ENCODE data around the gene ARID4B. TPM values are rescaled to one million over a fixed set of nuclear protein-coding genes. Genes with fewer than 3 reads are reported as not detected.

Gene ARID4B
- polyA plus RNA-seq, 1 donor (not counting 4 experiments of a cell fraction or from before 2014, with no cell fraction given) = 12.7 TPM

GRCh38 chr1:235319255-235319654 lies 8.7 kb downstream of the ARID4B start:
- Histone ChIP-seq H4K20me1 (ENCODE audit: control insufficient read depth, extremely low read depth, insufficient read depth, low read length) (peaks cover 4% of the 10 kb centered on the region), H3K27ac (ENCODE audit: control insufficient read depth, insufficient read depth, low read length) (no peak overlapping the region), H3K27me3 (ENCODE audit: control insufficient read depth, extremely low read depth, insufficient read depth, low read length) (no peaks in the 10 kb centered on the region), H2AFZ (ENCODE audit: control insufficient read depth, low read length) (no peak overlapping the region), H3K9me3 (ENCODE audit: control insufficient read depth, low read depth, low read length) (no peaks in the 10 kb centered on the region), H3K79me2 (ENCODE audit: control insufficient read depth, insufficient read depth, low read length) (peaks cover 94% of the 10 kb centered on the region), H3K4me2 (ENCODE audit: control insufficient read depth, extremely low read depth, insufficient read depth, low read depth, low read length) (no peak overlapping the region), H3K4me1 (ENCODE audit: control insufficient read depth, extremely low read depth, insufficient read depth, low read length) (peaks cover 2% of the 10 kb centered on the region), H3K9me1 (ENCODE audit: control insufficient read depth, extremely low read depth, insufficient read depth, low read length) (peaks cover 3% of the 10 kb centered on the region), H3K9ac (ENCODE audit: control insufficient read depth, extremely low read depth, insufficient read depth, low read length) (no peak overlapping the region), H3K4me3 (ENCODE audit: control insufficient read depth in 2 of 3, extremely low read depth in 1 of 3, insufficient read depth in 2 of 3, low read depth in 1 of 3, low read length in 3 of 3) (no peak overlapping the region), H3K36me3 (ENCODE audit: control insufficient read depth in 2 of 2, extremely low read depth in 1 of 2, insufficient read depth in 2 of 2, low read length in 2 of 2) (peaks cover 1 to 5% of the 10 kb centered on the region in 2 experiments)
- DNase-seq (ENCODE audit: low read depth, low spot score) = no peak
- no peak for FAIRE-seq
- dilution Hi-C loops (cut with MboI; ENCODE audit: extremely low pct_ligation_motif_present, low sequenced_read_pairs) = no loop called here
- no peak for TF ChIP-seq EZH2 (IDR thresholded peaks at IDR 0.05; ENCODE audit: low read length)
- TF ChIP-seq CTCF (optimal IDR thresholded peaks at IDR 0.05 in 1 of 3, IDR thresholded peaks at IDR 0.05 in 1 of 3, conservative IDR thresholded peaks at IDR 0.05 in 1 of 3; ENCODE audit: extremely low read depth in 1 of 3, insufficient read depth in 2 of 3, low read length in 3 of 3) = no peak

- H3K9ac ChIP-seq (ENCODE audit: control insufficient read depth, extremely low read depth, insufficient read depth, low read length) = no peak overlapping the region
- dilution Hi-C loops (cut with MboI; ENCODE audit: extremely low pct_ligation_motif_present, low sequenced_read_pairs) = no loop called here
Observed at GRCh38 chr1:235317168-235317567, 10.8 kb downstream of the ARID4B start.

More at GRCh38 chr1:235317168-235317567, 10.8 kb downstream of the ARID4B start:
- peaks cover 11% of the 10 kb centered on the region for H4K20me1 ChIP-seq (ENCODE audit: control insufficient read depth, extremely low read depth, insufficient read depth, low read length)
- TF ChIP-seq CTCF (optimal IDR thresholded peaks at IDR 0.05 in 1 of 3, IDR thresholded peaks at IDR 0.05 in 1 of 3, conservative IDR thresholded peaks at IDR 0.05 in 1 of 3; ENCODE audit: extremely low read depth in 1 of 3, insufficient read depth in 2 of 3, low read length in 3 of 3) (no peak), EZH2 (IDR thresholded peaks at IDR 0.05; ENCODE audit: low read length) (no peak)
- no peak overlapping the region for H3K27ac ChIP-seq (ENCODE audit: control insufficient read depth, insufficient read depth, low read length)
- H3K36me3 ChIP-seq (ENCODE audit: control insufficient read depth in 2 of 2, extremely low read depth in 1 of 2, insufficient read depth in 2 of 2, low read length in 2 of 2) = peaks cover 1 to 5% of the 10 kb centered on the region in 2 experiments
- FAIRE-seq (no peak), DNase-seq (ENCODE audit: low read depth, low spot score) (no peak)
- no peaks in the 10 kb centered on the region for H3K27me3 ChIP-seq (ENCODE audit: control insufficient read depth, extremely low read depth, insufficient read depth, low read length)
- no peak overlapping the region for H2AFZ ChIP-seq (ENCODE audit: control insufficient read depth, low read length)
- H3K79me2 ChIP-seq (ENCODE audit: control insufficient read depth, insufficient read depth, low read length) = peaks cover 94% of the 10 kb centered on the region
- no peak overlapping the region for H3K4me3 ChIP-seq (ENCODE audit: control insufficient read depth in 2 of 3, extremely low read depth in 1 of 3, insufficient read depth in 2 of 3, low read depth in 1 of 3, low read length in 3 of 3)
- no peak overlapping the region for H3K4me2 ChIP-seq (ENCODE audit: control insufficient read depth, extremely low read depth, insufficient read depth, low read depth, low read length)
- H3K4me1 ChIP-seq (ENCODE audit: control insufficient read depth, extremely low read depth, insufficient read depth, low read length) = peaks cover 16% of the 10 kb centered on the region
- no peaks in the 10 kb centered on the region for H3K9me3 ChIP-seq (ENCODE audit: control insufficient read depth, low read depth, low read length)
- peaks cover 3% of the 10 kb centered on the region for H3K9me1 ChIP-seq (ENCODE audit: control insufficient read depth, extremely low read depth, insufficient read depth, low read length)

Measured in keratinocyte (primary cell).